GM12878 (cell line): ENCODE results near the gene TMEM41A.

ENCODE experiments used
- POLR2A ChIP-seq: IDR thresholded peaks from 2 replicates; pipeline ENCODE4 v1.6.1; 2011; ENCODE audit warnings: low read depth, mild to moderate bottlenecking, low read length
- ZNF24 ChIP-seq: fragments of 450-650 bp; IDR thresholded peaks from 2 replicates; pipeline ENCODE4 v1.6.1; 2017; ENCODE audit warnings: antibody characterized with exemption, mild to moderate bottlenecking
- TF ChIP-seq, protein P1 (sequence below), 3 experiments: IDR thresholded peaks in 2 of 3; conservative IDR thresholded peaks in 1 of 3; 2 replicates each; pipeline ENCODE4 v1.5.1; 2011; ENCODE audit warnings: low read depth in 3 of 3, low read length in 3 of 3, mild to moderate bottlenecking in 3 of 3, control low read depth in 2 of 3, moderate library complexity in 2 of 3, inconsistent platforms in 1 of 3, mixed read lengths in 1 of 3; ENCODE audit not compliant: control insufficient read depth in 2 of 3, insufficient read depth in 1 of 3; ENCODE audit errors: extremely low read depth in 1 of 3

DNA sequence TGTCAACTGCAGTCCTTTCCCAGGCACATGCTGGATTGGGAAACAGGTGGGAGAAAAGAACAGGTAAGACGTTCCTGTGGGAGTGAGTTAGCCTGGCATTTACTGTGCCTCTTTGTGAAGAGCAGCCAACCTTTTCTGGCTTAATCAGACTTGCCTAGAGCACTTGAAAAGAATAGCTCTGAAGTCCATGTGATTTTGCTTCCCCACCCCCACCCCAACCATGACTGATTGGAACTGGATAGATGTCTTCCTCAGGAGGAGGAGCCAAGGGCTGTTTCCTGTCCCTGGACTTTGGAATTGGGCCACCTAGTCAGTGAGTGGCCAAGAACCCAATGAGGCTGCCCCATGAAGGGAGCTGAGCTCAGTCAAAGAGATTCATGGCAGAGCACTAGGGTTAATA lies 4.7 kb upstream of the TMEM41A start:
- TF ChIP-seq ZNF24 (no peak), POLR2A (no peak)
- TF ChIP-seq, protein P1, sequence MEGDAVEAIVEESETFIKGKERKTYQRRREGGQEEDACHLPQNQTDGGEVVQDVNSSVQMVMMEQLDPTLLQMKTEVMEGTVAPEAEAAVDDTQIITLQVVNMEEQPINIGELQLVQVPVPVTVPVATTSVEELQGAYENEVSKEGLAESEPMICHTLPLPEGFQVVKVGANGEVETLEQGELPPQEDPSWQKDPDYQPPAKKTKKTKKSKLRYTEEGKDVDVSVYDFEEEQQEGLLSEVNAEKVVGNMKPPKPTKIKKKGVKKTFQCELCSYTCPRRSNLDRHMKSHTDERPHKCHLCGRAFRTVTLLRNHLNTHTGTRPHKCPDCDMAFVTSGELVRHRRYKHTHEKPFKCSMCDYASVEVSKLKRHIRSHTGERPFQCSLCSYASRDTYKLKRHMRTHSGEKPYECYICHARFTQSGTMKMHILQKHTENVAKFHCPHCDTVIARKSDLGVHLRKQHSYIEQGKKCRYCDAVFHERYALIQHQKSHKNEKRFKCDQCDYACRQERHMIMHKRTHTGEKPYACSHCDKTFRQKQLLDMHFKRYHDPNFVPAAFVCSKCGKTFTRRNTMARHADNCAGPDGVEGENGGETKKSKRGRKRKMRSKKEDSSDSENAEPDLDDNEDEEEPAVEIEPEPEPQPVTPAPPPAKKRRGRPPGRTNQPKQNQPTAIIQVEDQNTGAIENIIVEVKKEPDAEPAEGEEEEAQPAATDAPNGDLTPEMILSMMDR (IDR thresholded peaks at IDR 0.05 in 2 of 3, conservative IDR thresholded peaks at IDR 0.05 in 1 of 3; ENCODE audit: control insufficient read depth in 2 of 3, extremely low read depth in 1 of 3, insufficient read depth in 1 of 3, low read depth in 3 of 3, low read length in 3 of 3), result no peak
